HG02884 (cell line): ENCODE data around the gene TSNAX.

Experiments used
- ATAC-seq: cut with Tn5 transposase; IDR thresholded peaks from one replicate; pipeline ENCODE4 v1.9.1; 2021; ENCODE audit warnings: mild to moderate bottlenecking, moderate library complexity; ENCODE audit not compliant: unreplicated experiment

The TSNAX gene

GRCh38 chr1:231600458-231600976 lies 72.0 kb downstream of the TSNAX start:
- no peak for ATAC-seq

GRCh38 chr1:231601824-231602672 lies 73.6 kb downstream of the TSNAX start:
- ATAC-seq, result no peak

GRCh38 chr1:231602673-231602984 lies 74.2 kb downstream of the TSNAX start:
- ATAC-seq, result no peak

- ATAC-seq, result no peak
Observed at GRCh38 chr1:231603598-231604275, 75.3 kb downstream of the TSNAX start.

- ATAC-seq, result no peak
Observed at GRCh38 chr1:231604276-231604621, 75.8 kb downstream of the TSNAX start.

GRCh38 chr1:231605149-231606100 lies 77.0 kb downstream of the TSNAX start:
- no peak for ATAC-seq

- no peak for ATAC-seq
Observed at GRCh38 chr1:231606712-231607111, 78.2 kb downstream of the TSNAX start.

GRCh38 chr1:231610388-231610787 lies 81.9 kb downstream of the TSNAX start:
- no peak for ATAC-seq

GRCh38 chr1:231611111-231611510 lies 82.6 kb downstream of the TSNAX start:
- no peak for ATAC-seq

- ATAC-seq, result no peak
Observed at GRCh38 chr1:231611851-231612250, 83.4 kb downstream of the TSNAX start.

- ATAC-seq, result peak; percentile 97
Observed at GRCh38 chr1:231612393-231613089, 84.1 kb downstream of the TSNAX start.

- no peak for ATAC-seq
Observed at GRCh38 chr1:231613419-231614349, 85.2 kb downstream of the TSNAX start.
